ENCODE measurements around the gene NXT1. TPM values are rescaled to one million over a fixed set of nuclear protein-coding genes. Genes with fewer than 3 reads are reported as not detected.
A peak's percentile ranks its signal among the peaks of the same experiment; 100 is the strongest.

Gene NXT1
- total and polyA plus RNA-seq, 10 of the 15 experiments (the other 5 are each of a cell fraction or from before 2014, with no cell fraction given), result 10.2 to 66.7 (median 44.0) TPM

DNA sequence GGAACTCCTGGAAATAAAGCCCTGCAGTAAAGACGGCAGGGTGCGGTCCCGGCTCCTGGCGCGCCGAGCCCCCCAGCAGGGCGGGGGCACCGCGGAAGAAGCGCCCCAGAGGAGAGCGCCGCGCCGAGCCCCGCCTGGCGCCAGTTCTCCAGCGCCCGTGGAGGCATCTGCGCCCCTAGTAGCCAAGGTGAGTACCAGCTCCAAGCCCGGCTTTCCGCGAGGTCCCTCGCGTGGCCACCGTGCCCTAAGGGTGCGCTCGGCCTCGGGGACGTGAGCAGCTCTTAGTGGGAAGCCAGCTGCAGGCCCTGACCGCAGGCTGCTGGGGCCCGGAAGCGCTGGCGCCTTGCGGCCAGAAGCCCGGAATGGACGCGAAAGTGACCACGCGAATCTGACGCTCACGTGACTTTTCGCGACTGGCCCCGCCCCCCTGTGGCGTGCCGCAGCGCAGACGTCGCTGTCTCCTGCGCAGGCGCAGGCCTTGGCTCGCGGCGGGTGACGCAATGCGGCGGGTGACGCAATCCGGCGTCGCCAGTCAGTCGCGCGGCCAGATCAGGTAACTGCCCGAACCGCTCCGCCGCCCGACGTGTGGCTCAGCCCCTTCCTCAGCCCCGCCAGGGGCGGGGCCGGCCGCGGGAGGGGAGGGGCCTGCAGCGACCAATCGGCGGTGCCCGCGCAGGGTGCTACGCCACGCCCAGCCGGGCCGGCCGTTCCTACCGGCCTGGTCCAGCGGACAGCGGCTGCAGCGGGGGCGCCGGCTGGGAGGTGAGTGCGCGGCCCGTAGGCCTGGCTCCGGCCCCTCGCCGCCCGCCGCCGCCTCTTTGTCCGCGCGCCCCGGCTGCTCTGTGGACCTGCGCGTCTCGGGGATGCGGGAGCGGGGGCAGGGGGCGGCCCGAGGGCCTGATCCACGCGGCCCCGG is 11.1 kb downstream of the NXT1 start, which contains the start of gene GZF1 (continued):
- TF ChIP-seq ESRRA (IDR thresholded peaks at IDR 0.05; ENCODE audit: low read length) (no peak), CBFB (IDR thresholded peaks at IDR 0.05; ENCODE audit: low read depth) (peak; percentile 95), RFX5 (IDR thresholded peaks at IDR 0.05; ENCODE audit: low read depth, low read length) (peak; percentile 13; the same call in 1 of the 2 replicates), ASH2L (IDR thresholded peaks at IDR 0.05; ENCODE audit: borderline replicate concordance, low read depth) (no peak), CREM (IDR thresholded peaks at IDR 0.05; ENCODE audit: low read depth) (peak; percentile 98), POLR2AphosphoS2 (IDR thresholded peaks at IDR 0.05; ENCODE audit: low read depth, low read length) (peak; percentile 81; the same call in 1 of the 2 replicates), ZNF24 (IDR thresholded peaks at IDR 0.05) (no peak), SIN3A (IDR thresholded peaks at IDR 0.05; ENCODE audit: low read depth, low read length) (peak; percentile 59; the same call in 1 of the 2 replicates), CBX3 (IDR thresholded peaks at IDR 0.05; ENCODE audit: borderline replicate concordance, low read depth) (no peak), NFIC (IDR thresholded peaks at IDR 0.05; ENCODE audit: low read depth, low read length) (no peak), IKZF2 (IDR thresholded peaks at IDR 0.05) (peak; percentile 30 to 55; a peak in 1 of 4 replicates), RB1 (IDR thresholded peaks at IDR 0.05; ENCODE audit: borderline replicate concordance) (peak; percentile 34; the same call in 1 of the 2 replicates), SMAD1 (IDR thresholded peaks at IDR 0.05; ENCODE audit: low read depth, partially characterized antibody) (no peak), NR2F1 (conservative IDR thresholded peaks at IDR 0.05) (peak; percentile 68; the same call in 1 of the 2 replicates)
- TF ChIP-seq, protein P1, sequence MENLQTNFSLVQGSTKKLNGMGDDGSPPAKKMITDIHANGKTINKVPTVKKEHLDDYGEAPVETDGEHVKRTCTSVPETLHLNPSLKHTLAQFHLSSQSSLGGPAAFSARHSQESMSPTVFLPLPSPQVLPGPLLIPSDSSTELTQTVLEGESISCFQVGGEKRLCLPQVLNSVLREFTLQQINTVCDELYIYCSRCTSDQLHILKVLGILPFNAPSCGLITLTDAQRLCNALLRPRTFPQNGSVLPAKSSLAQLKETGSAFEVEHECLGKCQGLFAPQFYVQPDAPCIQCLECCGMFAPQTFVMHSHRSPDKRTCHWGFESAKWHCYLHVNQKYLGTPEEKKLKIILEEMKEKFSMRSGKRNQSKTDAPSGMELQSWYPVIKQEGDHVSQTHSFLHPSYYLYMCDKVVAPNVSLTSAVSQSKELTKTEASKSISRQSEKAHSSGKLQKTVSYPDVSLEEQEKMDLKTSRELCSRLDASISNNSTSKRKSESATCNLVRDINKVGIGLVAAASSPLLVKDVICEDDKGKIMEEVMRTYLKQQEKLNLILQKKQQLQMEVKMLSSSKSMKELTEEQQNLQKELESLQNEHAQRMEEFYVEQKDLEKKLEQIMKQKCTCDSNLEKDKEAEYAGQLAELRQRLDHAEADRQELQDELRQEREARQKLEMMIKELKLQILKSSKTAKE (IDR thresholded peaks at IDR 0.05; ENCODE audit: low read depth, poor library complexity, severe bottlenecking), result no peak
- TF ChIP-seq, protein P2, sequence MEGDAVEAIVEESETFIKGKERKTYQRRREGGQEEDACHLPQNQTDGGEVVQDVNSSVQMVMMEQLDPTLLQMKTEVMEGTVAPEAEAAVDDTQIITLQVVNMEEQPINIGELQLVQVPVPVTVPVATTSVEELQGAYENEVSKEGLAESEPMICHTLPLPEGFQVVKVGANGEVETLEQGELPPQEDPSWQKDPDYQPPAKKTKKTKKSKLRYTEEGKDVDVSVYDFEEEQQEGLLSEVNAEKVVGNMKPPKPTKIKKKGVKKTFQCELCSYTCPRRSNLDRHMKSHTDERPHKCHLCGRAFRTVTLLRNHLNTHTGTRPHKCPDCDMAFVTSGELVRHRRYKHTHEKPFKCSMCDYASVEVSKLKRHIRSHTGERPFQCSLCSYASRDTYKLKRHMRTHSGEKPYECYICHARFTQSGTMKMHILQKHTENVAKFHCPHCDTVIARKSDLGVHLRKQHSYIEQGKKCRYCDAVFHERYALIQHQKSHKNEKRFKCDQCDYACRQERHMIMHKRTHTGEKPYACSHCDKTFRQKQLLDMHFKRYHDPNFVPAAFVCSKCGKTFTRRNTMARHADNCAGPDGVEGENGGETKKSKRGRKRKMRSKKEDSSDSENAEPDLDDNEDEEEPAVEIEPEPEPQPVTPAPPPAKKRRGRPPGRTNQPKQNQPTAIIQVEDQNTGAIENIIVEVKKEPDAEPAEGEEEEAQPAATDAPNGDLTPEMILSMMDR (IDR thresholded peaks at IDR 0.05 in 2 of 3, conservative IDR thresholded peaks at IDR 0.05 in 1 of 3; ENCODE audit: control insufficient read depth in 2 of 3, extremely low read depth in 1 of 3, insufficient read depth in 1 of 3, low read depth in 3 of 3, low read length in 3 of 3), result no peak
- TF ChIP-seq, protein P3, sequence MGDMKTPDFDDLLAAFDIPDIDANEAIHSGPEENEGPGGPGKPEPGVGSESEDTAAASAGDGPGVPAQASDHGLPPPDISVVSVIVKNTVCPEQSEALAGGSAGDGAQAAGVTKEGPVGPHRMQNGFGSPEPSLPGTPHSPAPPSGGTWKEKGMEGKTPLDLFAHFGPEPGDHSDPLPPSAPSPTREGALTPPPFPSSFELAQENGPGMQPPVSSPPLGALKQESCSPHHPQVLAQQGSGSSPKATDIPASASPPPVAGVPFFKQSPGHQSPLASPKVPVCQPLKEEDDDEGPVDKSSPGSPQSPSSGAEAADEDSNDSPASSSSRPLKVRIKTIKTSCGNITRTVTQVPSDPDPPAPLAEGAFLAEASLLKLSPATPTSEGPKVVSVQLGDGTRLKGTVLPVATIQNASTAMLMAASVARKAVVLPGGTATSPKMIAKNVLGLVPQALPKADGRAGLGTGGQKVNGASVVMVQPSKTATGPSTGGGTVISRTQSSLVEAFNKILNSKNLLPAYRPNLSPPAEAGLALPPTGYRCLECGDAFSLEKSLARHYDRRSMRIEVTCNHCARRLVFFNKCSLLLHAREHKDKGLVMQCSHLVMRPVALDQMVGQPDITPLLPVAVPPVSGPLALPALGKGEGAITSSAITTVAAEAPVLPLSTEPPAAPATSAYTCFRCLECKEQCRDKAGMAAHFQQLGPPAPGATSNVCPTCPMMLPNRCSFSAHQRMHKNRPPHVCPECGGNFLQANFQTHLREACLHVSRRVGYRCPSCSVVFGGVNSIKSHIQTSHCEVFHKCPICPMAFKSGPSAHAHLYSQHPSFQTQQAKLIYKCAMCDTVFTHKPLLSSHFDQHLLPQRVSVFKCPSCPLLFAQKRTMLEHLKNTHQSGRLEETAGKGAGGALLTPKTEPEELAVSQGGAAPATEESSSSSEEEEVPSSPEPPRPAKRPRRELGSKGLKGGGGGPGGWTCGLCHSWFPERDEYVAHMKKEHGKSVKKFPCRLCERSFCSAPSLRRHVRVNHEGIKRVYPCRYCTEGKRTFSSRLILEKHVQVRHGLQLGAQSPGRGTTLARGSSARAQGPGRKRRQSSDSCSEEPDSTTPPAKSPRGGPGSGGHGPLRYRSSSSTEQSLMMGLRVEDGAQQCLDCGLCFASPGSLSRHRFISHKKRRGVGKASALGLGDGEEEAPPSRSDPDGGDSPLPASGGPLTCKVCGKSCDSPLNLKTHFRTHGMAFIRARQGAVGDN (IDR thresholded peaks at IDR 0.05), result peak; percentile 88
- TF ChIP-seq, protein P4, sequence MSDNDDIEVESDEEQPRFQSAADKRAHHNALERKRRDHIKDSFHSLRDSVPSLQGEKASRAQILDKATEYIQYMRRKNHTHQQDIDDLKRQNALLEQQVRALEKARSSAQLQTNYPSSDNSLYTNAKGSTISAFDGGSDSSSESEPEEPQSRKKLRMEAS (IDR thresholded peaks at IDR 0.05; ENCODE audit: low read depth, low read length), result peak; percentile 98

Data from GM12878 (cell line).